ENCODE results near the gene EPS15. TPM values are rescaled to one million over a fixed set of nuclear protein-coding genes. Genes with fewer than 3 reads are reported as not detected.

EPS15 gene
- total and polyA plus RNA-seq, 10 of the 15 experiments (the other 5 are each of a cell fraction or from before 2014, with no cell fraction given), result 24.7 to 87.8 (median 56.3) TPM

DNA sequence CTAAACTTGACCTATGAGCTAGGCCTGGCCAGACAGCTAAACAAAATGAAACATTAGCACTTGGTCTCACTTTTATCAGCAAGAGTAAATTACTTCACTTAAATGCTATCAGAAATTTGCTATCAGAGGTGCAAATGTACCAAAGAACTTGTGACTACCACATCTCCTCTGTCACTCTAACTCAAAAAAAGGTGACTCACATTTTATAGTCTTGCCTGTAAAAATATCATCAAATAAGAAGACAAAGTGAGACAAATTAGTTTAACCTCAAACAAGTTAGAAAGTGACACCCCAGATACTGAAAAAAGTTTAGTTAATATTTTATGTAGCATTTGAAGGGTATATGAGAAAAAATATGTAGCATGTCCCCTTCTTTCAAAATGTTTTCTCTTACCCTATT is 76.9 kb downstream of the EPS15 start:
- H3K27ac ChIP-seq (ENCODE audit: control insufficient read depth, insufficient read depth), result peak overlapping the region; percentile 35; the same call in 1 of the 2 replicates
- FAIRE-seq, result peak; percentile 18
- H3K4me2 ChIP-seq (ENCODE audit: control insufficient read depth, insufficient read depth), result 0 out of 2 replicates have a peak overlapping the region, but pooled peaks have one; percentile 14
- no peak overlapping the region for H3K4me3 ChIP-seq
- ChIA-PET POLR2A (interaction anchor here (0.5 to 1.3 kb wide), 3 partner anchors 12 to 370 kb away, joined by 3 to 5 read pairs (median 5); no protein-coding TSS in a partner anchor), SMC1A (ENCODE audit: uncharacterized antibody, unreplicated experiment) (interaction anchor here (0.6 to 4.2 kb wide), 13 partner anchors 23 to 236 kb away, joined by 3 to 21 read pairs (median 5); no protein-coding TSS in a partner anchor), CTCF (interaction anchor here (0.9 to 1.5 kb wide), 3 partner anchors 74 to 93 kb away, joined by 3 to 4 read pairs (median 3); no protein-coding TSS in a partner anchor), RAD21 (ENCODE audit: unreplicated experiment) (interaction anchor here (0.9 to 2.9 kb wide), 6 partner anchors 32 to 77 kb away, joined by 4 to 7 read pairs (median 6); partner anchors contain the start of gene EPS15)
- no peak for DNase-seq (ENCODE audit: low read depth, low spot score)
- H3K4me1 ChIP-seq (ENCODE audit: control insufficient read depth, insufficient read depth, low read length), result peaks cover 41% of the 10 kb centered on the region
- no peaks in the 10 kb centered on the region for H3K27me3 ChIP-seq (replicated peaks in 1 of 2; ENCODE audit: control insufficient read depth in 2 of 2, insufficient read depth in 2 of 2, low read length in 1 of 2)
- TF ChIP-seq, protein P1, sequence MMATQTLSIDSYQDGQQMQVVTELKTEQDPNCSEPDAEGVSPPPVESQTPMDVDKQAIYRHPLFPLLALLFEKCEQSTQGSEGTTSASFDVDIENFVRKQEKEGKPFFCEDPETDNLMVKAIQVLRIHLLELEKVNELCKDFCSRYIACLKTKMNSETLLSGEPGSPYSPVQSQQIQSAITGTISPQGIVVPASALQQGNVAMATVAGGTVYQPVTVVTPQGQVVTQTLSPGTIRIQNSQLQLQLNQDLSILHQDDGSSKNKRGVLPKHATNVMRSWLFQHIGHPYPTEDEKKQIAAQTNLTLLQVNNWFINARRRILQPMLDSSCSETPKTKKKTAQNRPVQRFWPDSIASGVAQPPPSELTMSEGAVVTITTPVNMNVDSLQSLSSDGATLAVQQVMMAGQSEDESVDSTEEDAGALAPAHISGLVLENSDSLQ (IDR thresholded peaks at IDR 0.05), result peak; percentile 90
- TF ChIP-seq ATF7 (IDR thresholded peaks at IDR 0.05; ENCODE audit: low read depth) (peak; percentile 42; the same call in 1 of the 2 replicates), KAT2A (conservative IDR thresholded peaks at IDR 0.05; ENCODE audit: control insufficient read depth, low read depth, low read length) (no peak), STAT3 (IDR thresholded peaks at IDR 0.05; ENCODE audit: low read depth, low read length) (no peak), ZNF384 (IDR thresholded peaks at IDR 0.05; ENCODE audit: borderline replicate concordance, low read depth, low read length) (peak; percentile 1; the same call in 1 of the 2 replicates)
- in situ Hi-C loops (cut with MboI) (no loop called here), intact Hi-C loops (cut with micrococcal nuclease; ENCODE audit: unreplicated experiment) (loop anchor here (5.0 kb wide), 2 partner anchors 75 to 95 kb away; partner anchors contain the start of gene EPS15)
- peak; percentile 14; the same call in 1 of the 3 replicates for ATAC-seq
- no peaks in the 10 kb centered on the region for H3K79me2 ChIP-seq (ENCODE audit: control insufficient read depth, insufficient read depth, low read length)
- peaks cover 1 to 5% of the 10 kb centered on the region in 2 experiments; a peak in 1 of 4 replicates for H3K36me3 ChIP-seq (ENCODE audit: control insufficient read depth in 2 of 2, insufficient read depth in 2 of 2, low read length in 1 of 2)
- H3K9me3 ChIP-seq (replicated peaks; ENCODE audit: control insufficient read depth, insufficient read depth, low read length), result no peaks in the 10 kb centered on the region
- H4K20me1 ChIP-seq (ENCODE audit: control insufficient read depth, insufficient read depth), result no peaks in the 10 kb centered on the region
- no peak overlapping the region for H2AFZ ChIP-seq (ENCODE audit: control insufficient read depth, low read depth, low read length)
- no peak overlapping the region; the same call in 1 of the 2 replicates for H3K9ac ChIP-seq (ENCODE audit: control insufficient read depth, insufficient read depth, low read length)
- no TSS peak for BruUV-seq (replicated peaks)
